Thyroid gland (tissue), 4 donors: Measurements from ENCODE around the gene ZNF837. TPM values are rescaled to one million over a fixed set of nuclear protein-coding genes. Genes with fewer than 3 reads are reported as not detected.

Source experiments
- DNase-seq, 2 donors: peaks; one replicate each; pipeline ENCODE4 v3.0.0-alpha.2; 2019
- H3K27ac ChIP-seq, 3 donors: fragments of 200-600 bp; sonication (generic); 1 replicate in 2 of 3; 2 replicates in 1 of 3; pipeline ENCODE4 v1.5.1; 2016 to 2019; ENCODE audit warnings: mild to moderate bottlenecking in 1 of 3, moderate library complexity in 1 of 3
- H3K27me3 ChIP-seq: fragments of 200-600 bp; sonication (generic); one replicate; pipeline ENCODE4 v1.5.1; 2019
- H3K36me3 ChIP-seq, 2 donors: fragments of 200-600 bp; sonication (generic); one replicate each; pipeline ENCODE4 v1.5.1; 2016 to 2019
- H3K4me1 ChIP-seq, 2 donors: fragments of 200-600 bp; sonication (generic); one replicate each; pipeline ENCODE4 v1.5.1; 2017 to 2019
- H3K4me3 ChIP-seq, 3 donors: fragments of 200-600 bp; sonication (generic); replicated peaks in 1 of 3; 1 replicate in 2 of 3; 2 replicates in 1 of 3; pipeline ENCODE4 v1.5.1; 2016; ENCODE audit warnings: mild to moderate bottlenecking in 1 of 3
- H3K9me3 ChIP-seq: fragments of 200-600 bp; sonication (generic); one replicate; pipeline ENCODE4 v1.5.1; 2017
- POLR2A ChIP-seq, 2 donors: fragments of 450-650 bp; IDR thresholded peaks; one replicate each; pipeline ENCODE4 v1.6.1; 2017; ENCODE audit warnings: antibody characterized with exemption in 2 of 2, mild to moderate bottlenecking in 2 of 2, moderate library complexity in 1 of 2
- WGBS, 2 donors: methylation state at CpG; one replicate each; pipeline ENCODE4 v1.1.5; 2017; 5-methylcytosine and 5-hydroxymethylcytosine counted together
- intact Hi-C: fragments of 100-400 bp; cut with DNase I; formaldehyde crosslinking; loops from one replicate; pipeline ENCODE4 v1.15.1; 2023
- total RNA-seq, 4 donors: library from RNA; depleted of rRNA; stranded (reverse); fragments of >200 nt; gene quantifications; one replicate each; pipeline ENCODE4 v1.2.3, GENCODE V29; 2016
- TF ChIP-seq, protein P1 (sequence below), 6 experiments: fragments of 200-600 bp in 3 of 6; fragments of 450-650 bp in 3 of 6; sonication (generic) in 3 of 6; IDR thresholded peaks; one replicate each; pipeline ENCODE4 v1.5.1; 2016 to 2019; ENCODE audit warnings: antibody characterized with exemption in 6 of 6, mild to moderate bottlenecking in 2 of 6, inconsistent platforms in 1 of 6, moderate library complexity in 1 of 6

Gene ZNF837
- total RNA-seq, 4 donors from 2014 or later, result 6.3 to 16.4 (median 15.1) TPM

DNA sequence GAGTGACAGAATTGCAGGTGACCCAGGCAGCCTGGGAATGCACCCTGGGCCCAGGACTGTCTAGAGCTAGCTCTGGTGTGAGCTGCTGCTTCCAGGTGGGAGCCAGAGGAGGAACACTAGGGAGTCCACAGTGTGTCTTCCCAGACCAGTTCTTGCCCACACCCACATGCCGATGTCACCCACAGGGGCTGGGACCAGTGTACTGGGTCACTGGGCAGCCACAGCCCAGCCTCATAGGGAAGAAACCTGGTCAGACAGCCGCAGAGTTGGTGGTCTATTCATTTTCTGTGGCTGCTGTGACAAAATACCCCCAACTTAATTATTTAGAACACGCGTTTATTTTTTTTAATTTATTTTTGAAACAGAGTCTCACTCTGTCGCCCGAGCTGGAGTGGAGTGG is 17.7 kb upstream of the ZNF837 start:
- no peaks in the 10 kb centered on the region for H3K9me3 ChIP-seq
- no peak for DNase-seq
- peaks cover 13 to 31% of the 10 kb centered on the region in 2 donors for H3K4me1 ChIP-seq
- peaks cover 11 to 14% of the 10 kb centered on the region in 2 donors for H3K36me3 ChIP-seq
- TF ChIP-seq, protein P1, sequence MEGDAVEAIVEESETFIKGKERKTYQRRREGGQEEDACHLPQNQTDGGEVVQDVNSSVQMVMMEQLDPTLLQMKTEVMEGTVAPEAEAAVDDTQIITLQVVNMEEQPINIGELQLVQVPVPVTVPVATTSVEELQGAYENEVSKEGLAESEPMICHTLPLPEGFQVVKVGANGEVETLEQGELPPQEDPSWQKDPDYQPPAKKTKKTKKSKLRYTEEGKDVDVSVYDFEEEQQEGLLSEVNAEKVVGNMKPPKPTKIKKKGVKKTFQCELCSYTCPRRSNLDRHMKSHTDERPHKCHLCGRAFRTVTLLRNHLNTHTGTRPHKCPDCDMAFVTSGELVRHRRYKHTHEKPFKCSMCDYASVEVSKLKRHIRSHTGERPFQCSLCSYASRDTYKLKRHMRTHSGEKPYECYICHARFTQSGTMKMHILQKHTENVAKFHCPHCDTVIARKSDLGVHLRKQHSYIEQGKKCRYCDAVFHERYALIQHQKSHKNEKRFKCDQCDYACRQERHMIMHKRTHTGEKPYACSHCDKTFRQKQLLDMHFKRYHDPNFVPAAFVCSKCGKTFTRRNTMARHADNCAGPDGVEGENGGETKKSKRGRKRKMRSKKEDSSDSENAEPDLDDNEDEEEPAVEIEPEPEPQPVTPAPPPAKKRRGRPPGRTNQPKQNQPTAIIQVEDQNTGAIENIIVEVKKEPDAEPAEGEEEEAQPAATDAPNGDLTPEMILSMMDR (IDR thresholded peaks at IDR 0.05), result no peak
- no peak for TF ChIP-seq POLR2A (IDR thresholded peaks at IDR 0.05)
- intact Hi-C loops, result no loop called here
- peaks cover 6% of the 10 kb centered on the region for H3K27me3 ChIP-seq
- WGBS, 2 donors, result 91 to 95% methylated on average over 6 of the region's 6 CpGs
- no peak overlapping the region for H3K27ac ChIP-seq
- no peak overlapping the region for H3K4me3 ChIP-seq

DNA sequence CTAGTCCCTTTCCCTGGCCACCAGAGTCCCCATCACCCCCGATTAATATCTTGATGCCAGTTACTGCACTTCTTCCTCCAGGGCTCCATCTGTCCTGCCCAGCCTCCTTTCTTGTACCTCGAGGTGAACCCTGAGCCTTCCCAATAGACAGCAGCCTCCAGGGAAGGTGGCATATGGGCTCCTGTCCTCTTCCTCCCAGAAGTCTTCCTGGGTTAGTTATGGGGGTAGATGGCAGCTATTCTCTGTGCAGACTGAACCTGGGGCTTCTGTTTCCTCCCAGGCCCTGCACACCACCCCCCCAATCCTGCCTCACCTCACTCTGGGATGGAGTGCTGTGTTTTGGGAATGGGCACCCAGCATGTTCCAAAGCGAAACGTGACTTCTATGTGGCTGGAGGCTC is 17.3 kb upstream of the ZNF837 start:
- 85 to 92% methylated on average over 4 of the region's 4 CpGs for WGBS, 2 donors
- H3K27ac ChIP-seq, result no peak overlapping the region

DNA sequence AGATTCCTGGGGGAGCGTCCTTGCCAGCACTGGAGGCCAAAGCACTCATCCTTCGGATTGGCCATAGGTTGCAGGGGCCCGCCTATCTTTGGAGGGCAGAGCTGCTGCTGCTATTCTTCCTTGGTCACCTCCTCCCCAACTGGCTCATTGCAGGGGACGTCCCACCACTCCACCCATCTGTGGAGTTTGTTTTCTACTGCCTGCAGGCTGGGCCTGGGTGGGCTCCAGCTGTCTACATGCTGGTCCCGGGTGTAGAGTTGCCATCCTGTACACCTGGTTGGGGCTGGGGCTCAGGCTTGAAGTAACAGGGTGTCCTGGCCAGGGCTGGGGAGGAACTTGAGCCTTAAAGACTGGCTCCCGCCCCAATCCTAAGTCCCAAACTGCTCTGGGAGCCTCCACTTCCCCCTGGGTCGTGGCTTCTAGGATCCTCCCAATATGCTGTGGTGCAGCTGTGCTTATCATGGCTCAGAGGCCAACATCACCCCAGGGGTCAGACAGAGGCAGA is 16.8 kb upstream of the ZNF837 start:
- DNase-seq, result no peak
- Histone ChIP-seq H3K4me3 (no peak overlapping the region), H3K27ac (no peak overlapping the region), H3K4me1 (peaks cover 13 to 31% of the 10 kb centered on the region in 2 donors), H3K27me3 (peaks cover 6% of the 10 kb centered on the region), H3K9me3 (no peaks in the 10 kb centered on the region), H3K36me3 (peaks cover 20 to 23% of the 10 kb centered on the region in 2 donors)
- intact Hi-C loops, result no loop called here
- WGBS, 2 donors, result 65 to 86% methylated on average over 2 to 4 of the region's 7 CpGs
- TF ChIP-seq, protein P1 (IDR thresholded peaks at IDR 0.05), result no peak
- no peak for TF ChIP-seq POLR2A (IDR thresholded peaks at IDR 0.05)

More for the DNA sequence above, 17.3 kb upstream of the ZNF837 start:
- no peak overlapping the region for H3K4me3 ChIP-seq
- H3K4me1 ChIP-seq, result peaks cover 13 to 31% of the 10 kb centered on the region in 2 donors
- peaks cover 6% of the 10 kb centered on the region for H3K27me3 ChIP-seq
- no peaks in the 10 kb centered on the region for H3K9me3 ChIP-seq
- TF ChIP-seq, protein P1 (IDR thresholded peaks at IDR 0.05), result no peak
- no peak for TF ChIP-seq POLR2A (IDR thresholded peaks at IDR 0.05)
- intact Hi-C loops, result no loop called here
- no peak for DNase-seq
- H3K36me3 ChIP-seq, result peaks cover 16 to 19% of the 10 kb centered on the region in 2 donors

DNA sequence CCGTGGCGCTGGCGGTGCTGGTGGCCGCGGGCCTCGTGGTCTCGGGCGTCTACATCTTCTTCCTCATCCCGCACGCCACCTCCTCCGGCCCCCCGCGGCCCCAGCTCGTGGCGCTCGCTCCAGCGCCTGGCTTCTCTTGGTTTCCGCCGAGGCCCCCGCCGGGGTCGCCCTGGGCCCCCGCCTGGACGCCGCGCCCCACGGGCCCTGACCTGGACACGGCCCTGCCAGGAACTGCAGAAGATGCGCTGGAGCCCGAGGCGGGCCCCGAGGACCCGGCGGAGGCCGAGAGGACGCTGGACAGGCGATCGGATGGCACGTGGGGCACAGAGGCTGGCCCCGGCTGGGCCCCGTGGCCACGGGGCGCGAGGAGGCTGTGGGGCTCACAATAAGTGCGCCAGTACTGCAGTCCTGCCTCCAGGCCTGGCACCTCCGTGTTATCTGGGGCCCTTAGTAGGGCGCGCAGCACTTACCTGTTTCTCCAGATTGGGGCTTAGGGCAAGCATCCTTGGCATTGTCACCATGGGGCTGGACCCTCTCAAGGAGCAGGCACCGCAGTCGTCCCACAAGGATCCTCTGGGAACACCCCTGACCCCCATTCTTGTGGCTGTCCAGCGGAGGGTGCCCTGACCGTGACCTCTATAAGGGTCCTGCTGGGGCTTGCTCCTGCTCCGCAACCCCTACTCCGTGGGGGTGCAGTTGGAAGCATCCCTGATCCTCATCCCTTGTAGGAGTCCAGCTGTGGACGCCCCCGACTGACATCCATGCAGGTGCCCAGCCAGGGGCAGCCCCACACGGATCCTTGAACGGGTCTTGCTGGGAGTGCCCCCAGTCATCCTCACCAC is 16.1 kb upstream of the ZNF837 start:
- Histone ChIP-seq H3K4me3 (no peak overlapping the region), H3K27me3 (peaks cover 6% of the 10 kb centered on the region), H3K9me3 (no peaks in the 10 kb centered on the region), H3K27ac (no peak overlapping the region), H3K4me1 (peaks cover 9 to 27% of the 10 kb centered on the region in 2 donors), H3K36me3 (peaks cover 20 to 23% of the 10 kb centered on the region in 2 donors)
- DNase-seq, result no peak
- TF ChIP-seq POLR2A (IDR thresholded peaks at IDR 0.05), result no peak
- TF ChIP-seq, protein P1 (IDR thresholded peaks at IDR 0.05), result no peak
- WGBS, 2 donors, result 38 to 65% methylated on average over 8 to 20 of the region's 58 CpGs
- intact Hi-C loops, result no loop called here
